ENCODE data around the gene USP31. TPM values are rescaled to one million over a fixed set of nuclear protein-coding genes. Genes with fewer than 3 reads are reported as not detected.

Gene USP31
- total and polyA plus RNA-seq, 2 donors (not counting 1 experiment from before 2014, with no cell fraction given): 1.6 to 6.7 TPM

DNA sequence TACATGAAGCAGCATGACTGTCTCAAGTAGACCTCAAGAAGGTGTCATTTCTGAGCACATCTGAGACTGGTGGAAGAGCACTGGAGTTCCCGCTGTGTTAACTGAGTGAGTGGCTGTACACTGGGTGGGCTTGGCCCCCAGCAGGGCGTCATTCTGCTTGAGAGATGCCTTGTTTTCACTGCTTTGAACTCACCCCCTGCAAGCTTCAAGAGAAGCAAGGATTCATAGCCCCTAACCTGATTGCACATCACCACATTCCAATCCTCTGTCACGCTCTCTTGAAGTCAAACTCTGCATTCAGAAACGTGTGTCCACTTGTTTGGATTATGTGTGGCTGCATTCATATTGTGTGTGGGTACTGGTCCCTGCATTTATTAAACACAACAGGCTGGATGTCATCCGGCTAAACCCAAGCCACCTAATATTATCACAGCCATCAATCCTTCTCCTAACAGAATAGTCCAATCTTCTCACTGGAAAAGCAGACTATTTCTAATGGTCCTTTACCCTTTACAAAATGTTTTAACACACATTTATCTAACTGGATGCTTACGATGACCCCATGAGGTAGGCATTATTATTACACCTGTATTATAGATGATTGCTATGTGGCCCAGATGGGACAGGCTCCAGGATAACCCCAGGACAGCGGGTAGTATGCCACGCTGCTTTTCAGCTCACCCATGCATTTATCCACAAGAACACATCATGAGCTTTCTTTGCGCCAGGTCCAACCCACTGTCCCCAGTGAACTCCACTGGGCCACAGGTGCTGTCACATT is 76.3 kb downstream of the USP31 start:
- no peaks in the 10 kb centered on the region for H3K9me3 ChIP-seq (ENCODE audit: control extremely low read depth in 1 of 3, control insufficient read depth in 2 of 3, insufficient read depth in 1 of 3, low read length in 2 of 3)
- DNase-seq: no peak
- H3K9ac ChIP-seq (ENCODE audit: low read length): no peak overlapping the region
- no peaks in the 10 kb centered on the region for H4K20me1 ChIP-seq (ENCODE audit: control insufficient read depth, insufficient read depth, low read length, poor library complexity, severe bottlenecking)
- ATAC-seq (ENCODE audit: low read depth): no peak
- no peaks in the 10 kb centered on the region for H3K27me3 ChIP-seq (replicated peaks in 1 of 4; ENCODE audit: control extremely low read depth in 1 of 4, control insufficient read depth in 3 of 4, insufficient read depth in 4 of 4, low read length in 3 of 4)
- intact Hi-C loops (cut with micrococcal nuclease): no loop called here
- 96% methylated on average over 4 of the region's 9 CpGs for WGBS (ENCODE audit: insufficient coverage)
- TF ChIP-seq, protein P1, sequence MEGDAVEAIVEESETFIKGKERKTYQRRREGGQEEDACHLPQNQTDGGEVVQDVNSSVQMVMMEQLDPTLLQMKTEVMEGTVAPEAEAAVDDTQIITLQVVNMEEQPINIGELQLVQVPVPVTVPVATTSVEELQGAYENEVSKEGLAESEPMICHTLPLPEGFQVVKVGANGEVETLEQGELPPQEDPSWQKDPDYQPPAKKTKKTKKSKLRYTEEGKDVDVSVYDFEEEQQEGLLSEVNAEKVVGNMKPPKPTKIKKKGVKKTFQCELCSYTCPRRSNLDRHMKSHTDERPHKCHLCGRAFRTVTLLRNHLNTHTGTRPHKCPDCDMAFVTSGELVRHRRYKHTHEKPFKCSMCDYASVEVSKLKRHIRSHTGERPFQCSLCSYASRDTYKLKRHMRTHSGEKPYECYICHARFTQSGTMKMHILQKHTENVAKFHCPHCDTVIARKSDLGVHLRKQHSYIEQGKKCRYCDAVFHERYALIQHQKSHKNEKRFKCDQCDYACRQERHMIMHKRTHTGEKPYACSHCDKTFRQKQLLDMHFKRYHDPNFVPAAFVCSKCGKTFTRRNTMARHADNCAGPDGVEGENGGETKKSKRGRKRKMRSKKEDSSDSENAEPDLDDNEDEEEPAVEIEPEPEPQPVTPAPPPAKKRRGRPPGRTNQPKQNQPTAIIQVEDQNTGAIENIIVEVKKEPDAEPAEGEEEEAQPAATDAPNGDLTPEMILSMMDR (IDR thresholded peaks at IDR 0.05): no peak
- TF ChIP-seq EZH2 (IDR thresholded peaks at IDR 0.05; ENCODE audit: borderline replicate concordance, insufficient read depth, low read depth, low read length, poor library complexity, severe bottlenecking): no peak
- no peak overlapping the region for H3K27ac ChIP-seq (ENCODE audit: low read length in 2 of 2)
- no peak overlapping the region for H2AFZ ChIP-seq (ENCODE audit: insufficient read depth, low read depth, low read length, poor library complexity, severe bottlenecking)
- CTCF ChIA-PET: no interaction called here
- H3K4me1 ChIP-seq (ENCODE audit: control insufficient read depth in 2 of 2, insufficient read depth in 2 of 2, low read length in 2 of 2): no peaks in the 10 kb centered on the region
- Mint-ChIP-seq H3K9me3 (ENCODE audit: insufficient read depth) (no peaks in the 10 kb centered on the region), H3K27ac (no peak overlapping the region), H3K27me3 (no peaks in the 10 kb centered on the region), H3K4me3 (no peak overlapping the region), H3K4me1 (no peaks in the 10 kb centered on the region)
- H3K79me2 ChIP-seq (ENCODE audit: control insufficient read depth, insufficient read depth, low read length): no peaks in the 10 kb centered on the region
- no peak overlapping the region for H3K4me3 ChIP-seq (ENCODE audit: control extremely low read depth in 1 of 5, extremely low read depth in 1 of 5, insufficient read depth in 1 of 5, low read depth in 2 of 5, low read length in 4 of 5)
- H3K36me3 ChIP-seq (replicated peaks in 1 of 2; ENCODE audit: control extremely low read depth in 1 of 2, control insufficient read depth in 1 of 2, extremely low read depth in 1 of 2, insufficient read depth in 2 of 2, low read length in 1 of 2): peaks cover 1 to 3% of the 10 kb centered on the region in 2 experiments
- POLR2A ChIA-PET: no interaction called here
- no peak overlapping the region for H3K4me2 ChIP-seq (replicated peaks; ENCODE audit: low read depth, low read length, poor library complexity, severe bottlenecking)

DNA sequence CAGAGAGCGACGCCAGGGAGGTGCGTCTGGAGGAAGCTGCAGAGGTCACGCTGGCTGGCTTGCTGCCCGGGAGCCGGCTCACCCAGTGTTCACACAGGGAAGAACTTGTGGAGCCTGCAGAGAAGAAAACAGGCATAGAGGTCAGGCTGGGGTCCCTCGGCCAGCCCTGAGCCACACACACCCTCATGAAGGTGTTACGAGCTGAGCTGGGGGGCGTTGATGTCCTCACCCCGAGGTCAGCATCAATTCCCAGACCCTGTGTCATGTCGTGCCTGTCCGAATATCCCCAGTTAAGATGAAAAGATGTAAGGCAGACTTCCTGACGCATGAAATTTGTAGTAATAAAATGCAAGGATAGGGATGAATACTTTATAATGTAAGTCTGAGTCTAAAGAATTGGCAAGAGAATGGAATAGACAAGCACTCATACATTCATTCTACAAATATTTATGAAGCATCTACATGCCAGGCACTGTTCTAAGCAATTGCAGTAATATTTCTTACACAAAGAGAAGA is 77.1 kb downstream of the USP31 start:
- no peak overlapping the region for H3K4me2 ChIP-seq (replicated peaks; ENCODE audit: low read depth, low read length, poor library complexity, severe bottlenecking)

More for the DNA sequence above, 77.1 kb downstream of the USP31 start:
- H3K4me1 Mint-ChIP-seq: no peaks in the 10 kb centered on the region
- intact Hi-C loops (cut with micrococcal nuclease): no loop called here
- TF ChIP-seq EZH2 (IDR thresholded peaks at IDR 0.05; ENCODE audit: borderline replicate concordance, insufficient read depth, low read depth, low read length, poor library complexity, severe bottlenecking): no peak
- TF ChIP-seq, protein P1 (IDR thresholded peaks at IDR 0.05): no peak
- POLR2A ChIA-PET: no interaction called here
- Histone ChIP-seq H3K4me1 (ENCODE audit: control insufficient read depth in 2 of 2, insufficient read depth in 2 of 2, low read length in 2 of 2) (no peaks in the 10 kb centered on the region), H3K79me2 (ENCODE audit: control insufficient read depth, insufficient read depth, low read length) (no peaks in the 10 kb centered on the region), H2AFZ (ENCODE audit: insufficient read depth, low read depth, low read length, poor library complexity, severe bottlenecking) (no peak overlapping the region), H3K36me3 (replicated peaks in 1 of 2; ENCODE audit: control extremely low read depth in 1 of 2, control insufficient read depth in 1 of 2, extremely low read depth in 1 of 2, insufficient read depth in 2 of 2, low read length in 1 of 2) (peaks cover 1 to 3% of the 10 kb centered on the region in 2 experiments), H3K9me3 (ENCODE audit: control extremely low read depth in 1 of 3, control insufficient read depth in 2 of 3, insufficient read depth in 1 of 3, low read length in 2 of 3) (no peaks in the 10 kb centered on the region), H3K9ac (ENCODE audit: low read length) (no peak overlapping the region), H3K4me3 (ENCODE audit: control extremely low read depth in 1 of 5, extremely low read depth in 1 of 5, insufficient read depth in 1 of 5, low read depth in 2 of 5, low read length in 4 of 5) (no peak overlapping the region), H4K20me1 (ENCODE audit: control insufficient read depth, insufficient read depth, low read length, poor library complexity, severe bottlenecking) (no peaks in the 10 kb centered on the region), H3K27me3 (replicated peaks in 1 of 4; ENCODE audit: control extremely low read depth in 1 of 4, control insufficient read depth in 3 of 4, insufficient read depth in 4 of 4, low read length in 3 of 4) (no peaks in the 10 kb centered on the region), H3K27ac (ENCODE audit: low read length in 2 of 2) (no peak overlapping the region)
- CTCF ChIA-PET: no interaction called here
- H3K9me3 Mint-ChIP-seq (ENCODE audit: insufficient read depth): no peaks in the 10 kb centered on the region
- no peak for ATAC-seq (ENCODE audit: low read depth)
- no peak for DNase-seq
- no peaks in the 10 kb centered on the region for H3K27me3 Mint-ChIP-seq
- 97% methylated on average over 12 of the region's 13 CpGs for WGBS (ENCODE audit: insufficient coverage)
- no peak overlapping the region for H3K4me3 Mint-ChIP-seq
- no peak overlapping the region for H3K27ac Mint-ChIP-seq

All from B cell (primary cell).